Stomach (tissue), 4 donors: Measurements from ENCODE around the gene C17orf107.

Experiments
- EP300 ChIP-seq: sonication (generic); formaldehyde crosslinking; IDR thresholded peaks from one replicate; pipeline ENCODE4 v1.6.1; 2017; ENCODE audit warnings: antibody characterized with exemption
- POLR2AphosphoS5 ChIP-seq, 3 donors: sonication (generic); formaldehyde crosslinking; IDR thresholded peaks; one replicate each; pipeline ENCODE4 v1.6.1; 2016; ENCODE audit warnings: antibody characterized with exemption in 3 of 3
- TF ChIP-seq, protein P1 (sequence below), 7 experiments: fragments of 450-650 bp in 4 of 7; fragments of 200-600 bp in 3 of 7; sonication (generic) in 3 of 7; IDR thresholded peaks; one replicate each; pipeline ENCODE4 v1.5.1; 2016 to 2019; ENCODE audit warnings: antibody characterized with exemption in 7 of 7, control low read depth in 2 of 7, mild to moderate bottlenecking in 1 of 7

DNA sequence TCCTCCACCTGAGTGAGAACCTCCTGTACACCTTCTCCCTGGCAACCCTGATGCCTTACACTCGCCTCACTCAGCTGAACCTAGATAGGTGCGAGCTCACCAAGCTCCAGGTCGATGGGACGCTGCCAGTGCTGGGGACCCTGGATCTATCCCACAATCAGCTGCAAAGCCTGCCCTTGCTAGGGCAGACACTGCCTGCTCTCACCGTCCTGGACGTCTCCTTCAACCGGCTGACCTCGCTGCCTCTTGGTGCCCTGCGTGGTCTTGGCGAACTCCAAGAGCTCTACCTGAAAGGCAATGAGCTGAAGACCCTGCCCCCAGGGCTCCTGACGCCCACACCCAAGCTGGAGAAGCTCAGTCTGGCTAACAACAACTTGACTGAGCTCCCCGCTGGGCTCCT lies 33.4 kb downstream of the C17orf107 start:
- TF ChIP-seq, protein P1, sequence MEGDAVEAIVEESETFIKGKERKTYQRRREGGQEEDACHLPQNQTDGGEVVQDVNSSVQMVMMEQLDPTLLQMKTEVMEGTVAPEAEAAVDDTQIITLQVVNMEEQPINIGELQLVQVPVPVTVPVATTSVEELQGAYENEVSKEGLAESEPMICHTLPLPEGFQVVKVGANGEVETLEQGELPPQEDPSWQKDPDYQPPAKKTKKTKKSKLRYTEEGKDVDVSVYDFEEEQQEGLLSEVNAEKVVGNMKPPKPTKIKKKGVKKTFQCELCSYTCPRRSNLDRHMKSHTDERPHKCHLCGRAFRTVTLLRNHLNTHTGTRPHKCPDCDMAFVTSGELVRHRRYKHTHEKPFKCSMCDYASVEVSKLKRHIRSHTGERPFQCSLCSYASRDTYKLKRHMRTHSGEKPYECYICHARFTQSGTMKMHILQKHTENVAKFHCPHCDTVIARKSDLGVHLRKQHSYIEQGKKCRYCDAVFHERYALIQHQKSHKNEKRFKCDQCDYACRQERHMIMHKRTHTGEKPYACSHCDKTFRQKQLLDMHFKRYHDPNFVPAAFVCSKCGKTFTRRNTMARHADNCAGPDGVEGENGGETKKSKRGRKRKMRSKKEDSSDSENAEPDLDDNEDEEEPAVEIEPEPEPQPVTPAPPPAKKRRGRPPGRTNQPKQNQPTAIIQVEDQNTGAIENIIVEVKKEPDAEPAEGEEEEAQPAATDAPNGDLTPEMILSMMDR (IDR thresholded peaks at IDR 0.05) = no peak
- TF ChIP-seq EP300 (no peak), POLR2AphosphoS5 (IDR thresholded peaks at IDR 0.05) (no peak)
